ENCODE results near the gene ST7. TPM values are rescaled to one million over a fixed set of nuclear protein-coding genes. Genes with fewer than 3 reads are reported as not detected.
A peak's percentile ranks its signal among the peaks of the same experiment; 100 is the strongest.

ST7 gene
- total and polyA plus RNA-seq, 2 donors from 2014 or later: 21.5 to 29.8 TPM

- H3K27ac ChIP-seq (ENCODE audit: low read depth in 2 of 2, low read length in 2 of 2): no peak overlapping the region
Measured at GRCh38 chr7:117067340-117067739, 114.0 kb downstream of the ST7 start.

GRCh38 chr7:117068511-117069145 lies 115.3 kb downstream of the ST7 start:
- intact Hi-C loops (cut with DNase I): no loop called here
- H3K27me3 ChIP-seq (ENCODE audit: control insufficient read depth, insufficient read depth, low read length): no peaks in the 10 kb centered on the region
- H3K4me3 ChIP-seq (ENCODE audit: low read length in 3 of 3): peak overlapping the region in 2 of 3 donors; percentile 12 to 34
- H3K27ac ChIP-seq (ENCODE audit: low read depth in 2 of 2, low read length in 2 of 2): peak overlapping the region; percentile 56 to 85
- no peak for FAIRE-seq
- peak in 3 of 5 donors; percentile 45 to 73 (median 69) for DNase-seq
- H3K36me3 ChIP-seq (ENCODE audit: control insufficient read depth in 2 of 3, insufficient read depth in 3 of 3, low read length in 3 of 3): no peaks in the 10 kb centered on the region
- H3K9ac ChIP-seq (ENCODE audit: low read length in 3 of 3): no peak overlapping the region
- no peaks in the 10 kb centered on the region for H3K9me3 ChIP-seq (ENCODE audit: control insufficient read depth in 2 of 3, insufficient read depth in 1 of 3, low read length in 3 of 3)
- TF ChIP-seq CTCF (IDR thresholded peaks at IDR 0.05; ENCODE audit: borderline replicate concordance, extremely low read depth, insufficient read depth): no peak
- H3K4me1 ChIP-seq (ENCODE audit: control insufficient read depth in 2 of 3, insufficient read depth in 2 of 3, low read depth in 1 of 3, low read length in 3 of 3): peaks cover 0 to 28% (median 7%) of the 10 kb centered on the region in 3 donors

More at GRCh38 chr7:117067340-117067739, 114.0 kb downstream of the ST7 start:
- FAIRE-seq: no peak
- no peak for DNase-seq
- H3K4me3 ChIP-seq (ENCODE audit: low read length in 3 of 3): no peak overlapping the region
- H3K9ac ChIP-seq (ENCODE audit: low read length in 3 of 3): no peak overlapping the region
- intact Hi-C loops (cut with DNase I): no loop called here
- H3K36me3 ChIP-seq (ENCODE audit: control insufficient read depth in 2 of 3, insufficient read depth in 3 of 3, low read length in 3 of 3): no peaks in the 10 kb centered on the region
- H3K4me1 ChIP-seq (ENCODE audit: control insufficient read depth in 2 of 3, insufficient read depth in 2 of 3, low read depth in 1 of 3, low read length in 3 of 3): peaks cover 0 to 19% (median 4%) of the 10 kb centered on the region in 3 donors
- no peaks in the 10 kb centered on the region for H3K27me3 ChIP-seq (ENCODE audit: control insufficient read depth, insufficient read depth, low read length)
- no peak for TF ChIP-seq CTCF (IDR thresholded peaks at IDR 0.05; ENCODE audit: borderline replicate concordance, extremely low read depth, insufficient read depth)
- H3K9me3 ChIP-seq (ENCODE audit: control insufficient read depth in 2 of 3, insufficient read depth in 1 of 3, low read length in 3 of 3): no peaks in the 10 kb centered on the region

- no peaks in the 10 kb centered on the region for H3K27me3 ChIP-seq (ENCODE audit: control insufficient read depth, insufficient read depth, low read length)
- H3K4me3 ChIP-seq (ENCODE audit: low read length in 3 of 3): peak overlapping the region in 2 of 3 donors; percentile 33 to 48
- no peak for FAIRE-seq
- no peak for TF ChIP-seq CTCF (IDR thresholded peaks at IDR 0.05; ENCODE audit: borderline replicate concordance, extremely low read depth, insufficient read depth)
- H3K36me3 ChIP-seq (ENCODE audit: control insufficient read depth in 2 of 3, insufficient read depth in 3 of 3, low read length in 3 of 3): no peaks in the 10 kb centered on the region
- H3K4me1 ChIP-seq (ENCODE audit: control insufficient read depth in 2 of 3, insufficient read depth in 2 of 3, low read depth in 1 of 3, low read length in 3 of 3): peaks cover 0 to 28% (median 7%) of the 10 kb centered on the region in 3 donors
- H3K9ac ChIP-seq (ENCODE audit: low read length in 3 of 3): peak overlapping the region in 1 of 3 donors; percentile 7
- intact Hi-C loops (cut with DNase I): no loop called here
- peak overlapping the region; percentile 85 to 87 for H3K27ac ChIP-seq (ENCODE audit: low read depth in 2 of 2, low read length in 2 of 2)
- DNase-seq: peak in 1 of 5 donors; percentile 36
- H3K9me3 ChIP-seq (ENCODE audit: control insufficient read depth in 2 of 3, insufficient read depth in 1 of 3, low read length in 3 of 3): no peaks in the 10 kb centered on the region
Measured at GRCh38 chr7:117069379-117069778, 116.1 kb downstream of the ST7 start.

All from kidney (tissue), 14 donors.